T-helper 1 cell treated with Interleukin-12 subunit alpha and Interleukin-12 subunit beta and Interleukin-4 antibody, amounts not matched to agents 30 ng/mL and 1 ng/mL, for 36 hours (primary cell): Measurements from ENCODE around the gene PPIP5K1. TPM values are rescaled to one million over a fixed set of nuclear protein-coding genes. Genes with fewer than 3 reads are reported as not detected.
"Not testable (repeated sequence)": the region's sequence is repeated elsewhere in the genome, so short reads cannot be mapped to it uniquely, and the experiment has no call there.

Experiments
- intact Hi-C: fragments of 100-400 bp; cut with micrococcal nuclease; formaldehyde crosslinking; loops from one replicate; pipeline ENCODE4 v1.15.1; 2024
- total RNA-seq: library from RNA; stranded (reverse); gene quantifications from 2 replicates; pipeline ENCODE4 v1.2.3, GENCODE V29; 2022

The PPIP5K1 gene
- total RNA-seq, 1 donor from 2014 or later = 50.2 TPM

DNA sequence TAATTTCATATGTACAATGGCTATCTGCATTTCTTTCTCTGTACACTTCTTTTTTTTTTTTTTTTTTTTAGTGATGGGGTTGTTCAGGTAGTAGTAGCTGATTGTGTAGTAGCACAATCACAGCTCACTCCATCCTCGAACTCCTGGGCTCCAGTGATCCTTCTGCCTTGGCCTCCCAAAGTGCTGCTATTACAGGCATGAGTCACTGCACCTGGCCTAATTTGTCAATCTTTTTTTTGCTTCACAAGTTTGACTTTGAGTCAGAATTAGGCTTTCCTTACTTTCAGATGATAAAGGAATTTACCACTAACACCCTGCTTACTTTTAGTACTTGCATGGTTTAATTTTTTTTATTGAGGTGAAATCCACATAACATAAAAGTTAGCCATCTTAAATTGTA, 44.6 kb downstream of the PPIP5K1 start:
- intact Hi-C loops = no loop called here

- intact Hi-C loops = no loop called here
These were observed 45.7 kb downstream of the PPIP5K1 start for GRCh38 chr15:43544266-43544665.

DNA sequence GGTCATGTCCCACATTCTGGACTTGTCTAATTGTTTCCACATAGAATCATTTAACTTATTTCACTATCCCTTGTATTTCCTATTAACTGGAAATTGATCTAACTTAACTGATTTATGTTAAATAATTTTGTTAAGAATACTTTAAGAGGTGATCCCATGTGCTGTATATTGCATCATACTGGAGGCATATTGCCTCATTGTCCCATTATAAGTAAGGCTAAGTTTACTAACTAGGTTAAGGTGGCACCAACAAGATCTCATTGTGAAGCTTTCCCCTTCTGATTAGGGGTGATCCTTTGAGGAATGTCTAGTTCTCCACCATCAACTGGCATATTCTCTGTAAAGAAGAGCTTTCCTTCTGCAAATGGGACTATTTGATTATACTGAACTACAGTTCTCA, 48.2 kb downstream of the PPIP5K1 start:
- intact Hi-C loops = no loop called here

DNA sequence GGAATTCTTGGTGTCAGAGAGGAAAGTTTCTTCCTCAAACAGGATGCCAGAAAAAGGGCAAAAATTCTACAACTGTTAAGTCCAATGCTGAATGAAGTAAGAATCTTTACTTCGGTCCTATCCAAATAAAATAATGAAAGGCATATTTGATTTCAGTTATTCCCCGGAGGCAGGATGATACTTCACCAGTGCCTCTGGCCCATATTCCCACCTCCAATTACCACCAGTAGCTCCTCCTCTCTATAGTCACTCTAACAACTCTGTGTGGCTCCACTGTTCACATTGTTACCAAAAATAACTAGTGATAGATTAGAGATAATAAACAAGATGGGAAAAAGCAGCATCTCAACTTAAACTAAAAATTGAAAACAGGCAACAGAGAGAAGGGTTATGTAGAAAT, 51.9 kb downstream of the PPIP5K1 start:
- intact Hi-C loops = no loop called here

- intact Hi-C loops = no loop called here
These were observed 55.1 kb downstream of the PPIP5K1 start for GRCh38 chr15:43534897-43535296.

DNA sequence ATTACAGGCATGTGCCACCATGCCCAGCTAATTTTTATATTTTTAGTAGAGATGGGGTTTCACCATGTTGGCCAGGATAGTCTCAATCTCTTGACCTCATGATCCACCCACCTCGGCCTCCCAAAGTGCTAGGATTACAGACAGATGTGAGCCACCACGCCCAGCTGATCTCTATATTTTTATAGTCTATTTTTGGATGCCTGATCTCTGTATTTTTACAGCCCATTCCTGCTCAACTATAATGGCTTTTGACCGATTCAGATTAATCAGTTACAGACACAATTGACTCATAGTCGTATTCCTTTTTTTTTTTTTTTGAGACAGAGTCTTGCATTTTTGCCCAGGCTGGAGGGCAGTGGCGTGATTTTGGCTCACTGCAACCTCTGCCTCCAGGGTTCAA, 57.2 kb downstream of the PPIP5K1 start:
- intact Hi-C loops = not testable (repeated sequence)

DNA sequence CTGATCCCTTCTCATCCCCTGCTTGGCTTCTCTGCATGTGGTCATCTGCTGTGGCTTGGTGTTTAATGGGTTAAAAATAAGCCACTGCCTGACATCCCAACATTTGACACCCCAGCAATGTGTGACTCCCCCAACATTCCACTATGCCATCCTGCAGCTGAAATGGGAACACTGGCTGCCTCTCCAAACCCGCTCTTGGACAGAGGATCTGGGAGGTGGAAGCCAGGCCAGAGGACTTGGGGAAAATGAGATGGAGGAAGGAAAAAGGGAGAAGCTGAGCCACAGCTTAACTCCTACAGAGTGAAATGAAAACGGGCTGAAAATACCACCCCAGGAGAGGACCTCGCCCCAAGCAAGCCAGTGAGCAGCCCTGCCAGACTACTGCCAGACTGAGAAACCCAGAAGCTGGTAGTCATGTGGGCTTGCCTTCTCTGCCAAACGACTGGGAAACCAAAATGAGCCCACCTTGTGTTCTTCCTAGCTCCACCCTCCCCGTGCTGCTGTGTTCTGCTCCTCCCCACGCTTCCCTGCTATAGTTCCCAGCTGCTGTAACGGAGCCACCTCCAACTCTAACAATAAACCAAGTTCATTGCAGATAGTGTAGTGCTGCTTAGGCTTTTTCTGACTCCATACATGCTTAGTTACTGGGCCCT, 58.9 kb downstream of the PPIP5K1 start:
- intact Hi-C loops = no loop called here

- intact Hi-C loops = no loop called here
These were observed 60.2 kb downstream of the PPIP5K1 start for GRCh38 chr15:43529587-43530345.

DNA sequence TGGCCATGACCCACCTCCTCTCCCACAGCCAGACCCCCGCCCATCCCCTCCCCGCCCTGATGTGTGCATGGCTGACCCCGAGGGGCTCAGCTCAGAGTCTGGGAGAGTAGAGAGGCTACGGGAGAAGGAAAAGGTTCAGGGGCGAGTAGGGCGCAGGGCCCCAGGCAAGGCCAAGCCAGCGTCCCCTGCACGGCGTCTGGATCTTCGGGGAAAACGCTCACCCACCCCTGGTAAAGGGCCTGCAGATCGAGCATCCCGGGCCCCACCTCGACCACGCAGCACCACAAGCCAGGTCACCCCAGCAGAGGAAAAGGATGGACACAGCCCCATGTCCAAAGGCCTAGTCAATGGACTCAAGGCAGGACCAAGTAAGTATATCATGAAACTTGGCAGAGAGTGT, 60.9 kb downstream of the PPIP5K1 start:
- intact Hi-C loops = no loop called here

- intact Hi-C loops = no loop called here
These were observed 61.4 kb downstream of the PPIP5K1 start for GRCh38 chr15:43528542-43529007.

- intact Hi-C loops = no loop called here
These were observed 62.0 kb downstream of the PPIP5K1 start for GRCh38 chr15:43527802-43528541.

DNA sequence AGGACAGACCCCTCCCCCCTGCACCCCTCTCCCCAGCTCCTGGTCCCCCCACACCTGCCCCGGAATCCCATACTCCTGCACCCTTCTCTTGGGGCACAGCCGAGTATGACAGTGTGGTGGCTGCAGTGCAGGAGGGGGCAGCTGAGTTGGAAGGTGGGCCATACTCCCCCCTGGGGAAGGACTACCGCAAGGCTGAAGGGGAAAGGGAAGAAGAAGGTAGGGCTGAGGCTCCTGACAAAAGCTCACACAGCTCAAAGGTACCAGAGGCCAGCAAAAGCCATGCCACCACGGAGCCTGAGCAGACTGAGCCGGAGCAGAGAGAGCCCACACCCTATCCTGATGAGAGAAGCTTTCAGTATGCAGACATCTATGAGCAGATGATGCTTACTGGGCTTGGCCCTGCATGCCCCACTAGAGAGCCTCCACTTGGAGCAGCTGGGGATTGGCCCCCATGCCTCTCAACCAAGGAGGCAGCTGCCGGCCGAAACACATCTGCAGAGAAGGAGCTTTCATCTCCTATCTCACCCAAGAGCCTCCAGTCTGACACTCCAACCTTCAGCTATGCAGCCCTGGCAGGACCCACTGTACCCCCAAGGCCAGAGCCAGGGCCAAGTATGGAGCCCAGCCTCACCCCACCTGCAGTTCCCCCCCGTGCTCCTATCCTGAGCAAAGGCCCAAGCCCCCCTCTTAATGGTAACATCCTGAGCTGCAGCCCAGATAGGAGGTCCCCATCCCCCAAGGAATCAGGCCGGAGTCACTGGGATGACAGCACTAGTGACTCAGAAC, 62.8 kb downstream of the PPIP5K1 start:
- intact Hi-C loops = no loop called here

GRCh38 chr15:43526261-43526930, 63.6 kb downstream of the PPIP5K1 start:
- intact Hi-C loops = no loop called here

DNA sequence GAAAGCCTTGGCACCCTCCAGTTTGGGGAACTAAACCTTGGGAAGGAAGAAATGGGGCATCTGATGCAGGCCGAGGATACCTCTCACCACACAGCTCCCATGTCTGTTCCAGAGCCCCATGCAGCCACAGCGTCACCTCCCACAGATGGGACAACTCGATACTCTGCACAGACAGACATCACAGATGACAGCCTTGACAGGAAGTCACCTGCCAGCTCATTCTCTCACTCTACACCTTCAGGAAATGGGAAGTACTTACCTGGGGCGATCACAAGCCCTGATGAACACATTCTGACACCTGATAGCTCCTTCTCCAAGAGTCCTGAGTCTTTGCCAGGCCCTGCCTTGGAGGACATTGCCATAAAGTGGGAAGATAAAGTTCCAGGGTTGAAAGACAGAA, 64.9 kb downstream of the PPIP5K1 start:
- intact Hi-C loops = no loop called here

DNA sequence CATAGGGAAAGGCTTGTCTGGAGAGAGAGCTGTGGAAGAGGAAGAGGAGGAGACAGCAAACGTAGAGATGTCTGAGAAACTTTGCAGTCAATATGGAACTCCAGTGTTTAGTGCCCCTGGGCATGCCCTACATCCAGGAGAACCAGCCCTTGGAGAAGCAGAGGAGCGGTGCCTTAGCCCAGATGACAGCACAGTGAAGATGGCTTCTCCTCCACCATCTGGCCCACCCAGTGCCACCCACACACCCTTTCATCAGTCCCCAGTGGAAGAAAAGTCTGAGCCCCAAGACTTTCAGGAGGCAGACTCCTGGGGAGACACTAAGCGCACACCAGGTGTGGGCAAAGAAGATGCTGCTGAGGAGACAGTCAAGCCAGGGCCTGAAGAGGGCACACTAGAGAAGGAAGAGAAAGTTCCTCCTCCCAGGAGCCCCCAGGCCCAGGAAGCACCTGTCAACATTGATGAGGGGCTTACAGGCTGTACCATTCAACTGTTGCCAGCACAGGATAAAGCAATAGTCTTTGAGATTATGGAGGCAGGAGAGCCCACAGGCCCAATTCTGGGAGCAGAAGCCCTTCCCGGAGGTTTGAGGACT, 65.7 kb downstream of the PPIP5K1 start:
- intact Hi-C loops = no loop called here

DNA sequence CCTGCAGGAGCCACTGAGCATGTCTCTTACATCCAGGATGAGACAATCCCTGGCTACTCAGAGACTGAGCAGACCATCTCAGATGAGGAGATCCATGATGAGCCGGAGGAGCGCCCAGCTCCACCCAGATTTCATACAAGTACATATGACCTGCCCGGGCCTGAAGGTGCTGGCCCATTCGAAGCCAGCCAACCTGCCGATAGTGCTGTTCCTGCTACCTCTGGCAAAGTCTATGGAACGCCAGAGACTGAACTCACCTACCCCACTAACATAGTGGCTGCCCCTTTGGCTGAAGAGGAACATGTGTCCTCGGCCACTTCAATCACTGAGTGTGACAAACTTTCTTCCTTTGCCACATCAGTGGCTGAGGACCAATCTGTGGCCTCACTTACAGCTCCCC, 66.4 kb downstream of the PPIP5K1 start:
- intact Hi-C loops = no loop called here

GRCh38 chr15:43522247-43522646, 67.8 kb downstream of the PPIP5K1 start:
- intact Hi-C loops = no loop called here

GRCh38 chr15:43521419-43521818, 68.6 kb downstream of the PPIP5K1 start:
- intact Hi-C loops = no loop called here

- intact Hi-C loops = no loop called here
These were observed 69.9 kb downstream of the PPIP5K1 start for GRCh38 chr15:43520138-43520537.

- intact Hi-C loops = loop anchor here (10.0 kb wide), 2 partner anchors 306 to 1016 kb away; partner anchors contain the start of genes EIF3J, MFAP1 and WDR76
These were observed 70.8 kb downstream of the PPIP5K1 start for GRCh38 chr15:43519196-43519595.
